Activated T-helper 1 cell treated with Interleukin-2 at 50 U/mL for 16 hours (primary cell): ENCODE results near the gene SOX1.

Experiments used
- DNase-seq: peaks from one replicate; pipeline ENCODE4 v3.0.0-alpha.2; 2020; ENCODE audit warnings: low read depth

The SOX1 gene

GRCh38 chr13:112059457-112060281 is 7.3 kb upstream of the SOX1 start:
- no peak for DNase-seq

GRCh38 chr13:112060282-112060830 is 6.6 kb upstream of the SOX1 start:
- DNase-seq, result no peak

GRCh38 chr13:112060899-112061366 is 6.0 kb upstream of the SOX1 start:
- no peak for DNase-seq

GRCh38 chr13:112061367-112062061 is 5.4 kb upstream of the SOX1 start:
- no peak for DNase-seq

GRCh38 chr13:112062072-112062567 is 4.8 kb upstream of the SOX1 start:
- DNase-seq, result no peak

GRCh38 chr13:112062571-112063570 is 4.1 kb upstream of the SOX1 start:
- DNase-seq, result no peak

- no peak for DNase-seq
These were observed 3.1 kb upstream of the SOX1 start for GRCh38 chr13:112063807-112064206.

GRCh38 chr13:112064222-112064621 is 2.7 kb upstream of the SOX1 start:
- no peak for DNase-seq

GRCh38 chr13:112065521-112065866 is 1.5 kb upstream of the SOX1 start:
- DNase-seq, result no peak

- no peak for DNase-seq
These were observed 904 bp upstream of the SOX1 start for GRCh38 chr13:112065867-112066623.

- DNase-seq, result peak; percentile 34
These were observed 335 bp upstream of the SOX1 start for GRCh38 chr13:112066624-112067004.

GRCh38 chr13:112067871-112068539 is 1.1 kb downstream of the SOX1 start:
- DNase-seq, result no peak

- DNase-seq, result no peak
These were observed 1.7 kb downstream of the SOX1 start for GRCh38 chr13:112068540-112069060.

GRCh38 chr13:112069061-112069844 is 2.3 kb downstream of the SOX1 start:
- no peak for DNase-seq

- no peak for DNase-seq
These were observed 2.9 kb downstream of the SOX1 start for GRCh38 chr13:112069845-112070251.

- no peak for DNase-seq
These were observed 4.3 kb downstream of the SOX1 start for GRCh38 chr13:112071102-112071722.

GRCh38 chr13:112071723-112072533 is 5.0 kb downstream of the SOX1 start:
- no peak for DNase-seq
